ENCODE measurements around the gene PDGFB.

PDGFB gene

DNA sequence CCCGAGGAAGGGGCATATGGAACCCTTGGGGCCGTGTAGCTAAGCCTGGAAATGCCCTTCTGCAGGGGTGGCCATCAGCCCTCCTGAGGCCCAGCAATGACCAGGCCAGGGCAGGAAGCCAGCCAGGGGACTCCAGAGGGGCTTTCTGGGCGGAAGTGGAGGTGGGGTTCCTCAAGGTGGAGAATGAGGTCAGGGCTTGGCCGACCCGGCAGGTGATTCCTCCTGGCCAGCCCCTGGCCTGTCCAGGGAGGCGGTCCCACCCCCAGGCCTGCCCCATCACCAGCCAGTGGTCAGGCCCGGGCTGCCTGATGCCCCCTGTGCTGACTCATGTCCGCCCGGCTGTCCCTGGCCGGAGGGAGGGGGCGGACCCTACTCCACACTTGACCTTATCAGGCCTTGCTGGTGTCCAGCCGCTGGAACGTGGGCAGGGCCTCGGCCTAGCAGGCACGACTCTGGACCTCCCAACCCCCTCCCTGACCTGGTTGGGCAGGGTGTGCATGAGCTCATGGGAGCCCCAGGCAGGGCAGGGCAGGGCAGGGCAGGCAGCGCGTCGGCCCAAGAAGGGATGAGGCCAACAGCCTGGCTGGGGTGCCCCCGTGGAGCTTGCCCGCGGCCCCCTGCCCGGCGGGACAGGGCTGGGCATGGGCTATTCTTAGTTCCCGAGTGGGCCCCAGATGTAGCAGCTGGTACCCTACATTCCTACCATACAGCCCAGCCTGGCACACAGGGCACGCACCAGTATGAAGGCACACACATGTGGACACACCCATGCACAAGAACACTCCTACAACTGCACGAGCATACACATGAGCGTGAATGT is 38.8 kb upstream of the PDGFB start:
- Mint-ChIP-seq H3K4me1 (peaks cover 11% of the 10 kb centered on the region), H3K27me3 (peaks cover 6% of the 10 kb centered on the region), H3K27ac (no peak overlapping the region), H3K4me3 (no peak overlapping the region), H3K9me3 (peaks cover 2% of the 10 kb centered on the region), H3K36me3 (peaks cover 2% of the 10 kb centered on the region)
- ATAC-seq (ENCODE audit: low read depth): no peak
- no peak for DNase-seq (ENCODE audit: low spot score in 2 of 2)

- Mint-ChIP-seq H3K27me3 (peaks cover 6% of the 10 kb centered on the region), H3K4me1 (peaks cover 11% of the 10 kb centered on the region), H3K27ac (no peak overlapping the region)
Measured at GRCh38 chr22:39282645-39283321, 38.0 kb upstream of the PDGFB start.

GRCh38 chr22:39281126-39281525 is 36.3 kb upstream of the PDGFB start:
- H3K27me3 Mint-ChIP-seq: peaks cover 14% of the 10 kb centered on the region
- H3K4me3 Mint-ChIP-seq: no peak overlapping the region
- H3K27ac Mint-ChIP-seq: no peak overlapping the region
- H3K9me3 Mint-ChIP-seq: peaks cover 2% of the 10 kb centered on the region
- ATAC-seq (ENCODE audit: low read depth) (no peak), DNase-seq (ENCODE audit: low spot score in 2 of 2) (no peak)
- peaks cover 2% of the 10 kb centered on the region for H3K36me3 Mint-ChIP-seq
- H3K4me1 Mint-ChIP-seq: peaks cover 5% of the 10 kb centered on the region

More at GRCh38 chr22:39282645-39283321, 38.0 kb upstream of the PDGFB start:
- DNase-seq (ENCODE audit: low spot score in 2 of 2): no peak
- Mint-ChIP-seq H3K36me3 (peaks cover 2% of the 10 kb centered on the region), H3K4me3 (no peak overlapping the region), H3K9me3 (peaks cover 2% of the 10 kb centered on the region)
- ATAC-seq (ENCODE audit: low read depth): no peak

DNA sequence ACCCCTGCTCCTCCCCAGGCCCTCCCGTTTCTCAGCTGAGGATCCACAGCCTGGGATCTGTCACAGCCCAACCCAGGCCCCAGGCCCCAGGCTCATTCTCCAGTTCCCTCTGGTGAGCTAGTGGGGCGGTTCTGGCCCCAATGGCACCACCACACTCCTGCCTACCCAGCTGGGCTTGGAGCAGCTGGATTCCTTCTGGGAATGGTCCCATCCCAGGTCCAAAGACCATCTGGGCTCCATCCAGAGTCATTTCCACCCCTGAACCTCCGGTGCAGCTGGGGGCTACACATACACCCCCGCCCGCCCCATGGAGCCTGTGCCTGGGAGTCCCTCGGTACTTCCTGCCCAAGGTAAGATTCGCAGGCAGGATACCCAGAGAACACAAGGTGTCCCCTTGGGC is 35.5 kb upstream of the PDGFB start:
- no peak for DNase-seq (ENCODE audit: low spot score in 2 of 2)
- no peak overlapping the region for H3K27ac Mint-ChIP-seq
- H3K9me3 Mint-ChIP-seq: peaks cover 2% of the 10 kb centered on the region
- no peak for ATAC-seq (ENCODE audit: low read depth)
- H3K36me3 Mint-ChIP-seq: no peaks in the 10 kb centered on the region
- H3K27me3 Mint-ChIP-seq: peaks cover 18% of the 10 kb centered on the region
- peaks cover 5% of the 10 kb centered on the region for H3K4me1 Mint-ChIP-seq
- H3K4me3 Mint-ChIP-seq: no peak overlapping the region

DNA sequence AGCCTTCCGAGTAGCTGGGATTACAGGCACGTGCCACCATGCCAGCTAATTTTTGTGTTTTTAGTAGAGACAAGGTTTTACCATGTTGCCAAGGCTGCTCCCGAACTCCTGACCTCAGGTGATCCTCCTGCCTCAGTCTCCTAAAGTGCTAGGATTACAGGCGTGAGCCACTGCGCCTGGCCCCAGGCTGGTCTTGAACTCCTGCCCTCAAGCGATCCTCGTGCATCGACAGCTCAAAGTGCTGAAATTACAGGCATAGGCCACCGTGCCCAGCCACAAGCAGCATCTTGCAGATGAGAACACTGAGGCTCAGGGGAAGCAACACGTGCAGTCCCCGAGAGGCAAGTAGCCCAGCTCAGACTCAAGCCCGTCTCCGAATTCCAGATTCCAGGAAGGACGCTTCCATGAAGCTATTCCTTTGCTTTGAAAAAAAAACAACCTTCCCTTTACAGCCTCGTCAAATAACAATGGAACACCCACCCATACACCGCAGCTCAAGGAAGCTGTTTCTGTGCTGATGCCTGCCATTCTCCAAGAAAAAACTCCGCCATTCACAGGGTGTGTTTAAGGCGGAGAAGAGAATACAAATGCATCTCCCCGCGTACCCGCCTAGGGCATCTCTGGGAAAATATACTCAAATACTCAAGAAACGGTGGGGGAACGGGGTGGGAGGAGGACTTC is 34.5 kb upstream of the PDGFB start:
- ATAC-seq (ENCODE audit: low read depth): no peak

GRCh38 chr22:39278040-39278439 is 33.3 kb upstream of the PDGFB start:
- Mint-ChIP-seq H3K27me3 (peaks cover 14% of the 10 kb centered on the region), H3K27ac (no peak overlapping the region), H3K4me3 (no peak overlapping the region), H3K36me3 (no peaks in the 10 kb centered on the region), H3K9me3 (no peaks in the 10 kb centered on the region), H3K4me1 (peaks cover 5% of the 10 kb centered on the region)
- DNase-seq (ENCODE audit: low spot score in 2 of 2) (no peak), ATAC-seq (ENCODE audit: low read depth) (no peak)

More for the DNA sequence above, 34.5 kb upstream of the PDGFB start:
- Mint-ChIP-seq H3K9me3 (no peaks in the 10 kb centered on the region), H3K4me3 (no peak overlapping the region), H3K27ac (no peak overlapping the region), H3K27me3 (peaks cover 18% of the 10 kb centered on the region), H3K36me3 (no peaks in the 10 kb centered on the region), H3K4me1 (peaks cover 5% of the 10 kb centered on the region)
- no peak for DNase-seq (ENCODE audit: low spot score in 2 of 2)

DNA sequence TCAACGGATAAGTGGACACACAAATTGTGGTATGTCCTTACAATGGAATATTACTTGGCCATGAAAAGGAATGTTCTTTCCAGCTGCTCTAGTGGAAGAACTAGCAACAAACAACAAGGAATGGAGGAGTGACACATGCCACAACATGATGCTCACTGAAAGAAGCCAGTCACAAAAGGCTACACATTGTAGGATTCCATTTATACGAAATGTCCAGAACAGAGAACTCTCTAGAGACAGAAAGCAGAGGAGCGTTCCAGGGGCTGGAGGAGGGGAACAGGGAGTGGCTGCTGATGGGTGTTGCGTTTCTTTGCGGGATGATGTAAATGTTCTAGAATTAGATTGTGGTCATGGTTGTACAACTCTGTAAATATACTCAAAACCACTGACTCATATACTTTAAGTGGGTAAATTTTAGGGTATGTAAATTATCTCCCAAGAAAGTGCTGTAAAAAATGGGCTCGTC is 32.4 kb upstream of the PDGFB start:
- H3K9me3 Mint-ChIP-seq: no peaks in the 10 kb centered on the region

DNA sequence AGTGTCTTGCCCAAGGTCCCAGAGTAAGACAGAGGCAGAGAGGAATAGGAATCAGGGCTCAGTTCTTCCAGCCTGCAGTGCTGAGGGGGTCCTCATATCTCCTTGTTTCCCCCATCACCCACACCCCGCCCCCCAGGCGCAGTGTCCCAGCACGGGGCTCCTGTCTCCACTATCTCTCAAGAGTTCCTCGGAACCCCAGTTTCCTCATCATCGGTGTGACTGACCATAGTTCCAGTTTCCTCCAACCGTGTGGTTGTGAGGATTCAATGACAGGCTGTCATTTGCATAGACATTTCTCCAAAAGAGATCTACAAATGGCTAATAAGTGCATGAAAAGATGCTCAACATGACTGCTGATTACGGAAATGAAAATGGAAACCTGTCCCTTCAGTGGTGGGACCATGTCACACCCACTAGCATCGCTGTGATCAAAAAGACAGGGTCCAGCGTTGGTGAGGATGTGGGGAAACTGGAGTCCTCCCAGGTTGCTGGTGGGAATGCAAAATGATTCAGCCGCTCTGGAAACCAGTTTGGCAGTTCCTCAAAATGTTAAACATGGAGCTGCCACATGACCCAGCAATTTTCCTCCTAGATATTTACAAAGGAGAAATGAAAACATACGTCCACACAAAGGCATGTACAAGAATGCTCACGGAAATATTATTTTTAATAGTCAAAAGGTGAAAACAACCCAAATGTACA is 31.8 kb upstream of the PDGFB start:
- H3K9me3 Mint-ChIP-seq: no peaks in the 10 kb centered on the region
- H3K4me3 Mint-ChIP-seq: no peak overlapping the region
- no peaks in the 10 kb centered on the region for H3K36me3 Mint-ChIP-seq
- no peak for DNase-seq (ENCODE audit: low spot score in 2 of 2)
- H3K4me1 Mint-ChIP-seq: peaks cover 5% of the 10 kb centered on the region
- H3K27ac Mint-ChIP-seq: no peak overlapping the region
- H3K27me3 Mint-ChIP-seq: peaks cover 14% of the 10 kb centered on the region
- no peak for ATAC-seq (ENCODE audit: low read depth)

More for the DNA sequence above, 32.4 kb upstream of the PDGFB start:
- Mint-ChIP-seq H3K27me3 (peaks cover 14% of the 10 kb centered on the region), H3K27ac (no peak overlapping the region), H3K4me3 (no peak overlapping the region), H3K4me1 (peaks cover 5% of the 10 kb centered on the region), H3K36me3 (no peaks in the 10 kb centered on the region)
- ATAC-seq (ENCODE audit: low read depth): no peak
- DNase-seq (ENCODE audit: low spot score in 2 of 2): no peak

DNA sequence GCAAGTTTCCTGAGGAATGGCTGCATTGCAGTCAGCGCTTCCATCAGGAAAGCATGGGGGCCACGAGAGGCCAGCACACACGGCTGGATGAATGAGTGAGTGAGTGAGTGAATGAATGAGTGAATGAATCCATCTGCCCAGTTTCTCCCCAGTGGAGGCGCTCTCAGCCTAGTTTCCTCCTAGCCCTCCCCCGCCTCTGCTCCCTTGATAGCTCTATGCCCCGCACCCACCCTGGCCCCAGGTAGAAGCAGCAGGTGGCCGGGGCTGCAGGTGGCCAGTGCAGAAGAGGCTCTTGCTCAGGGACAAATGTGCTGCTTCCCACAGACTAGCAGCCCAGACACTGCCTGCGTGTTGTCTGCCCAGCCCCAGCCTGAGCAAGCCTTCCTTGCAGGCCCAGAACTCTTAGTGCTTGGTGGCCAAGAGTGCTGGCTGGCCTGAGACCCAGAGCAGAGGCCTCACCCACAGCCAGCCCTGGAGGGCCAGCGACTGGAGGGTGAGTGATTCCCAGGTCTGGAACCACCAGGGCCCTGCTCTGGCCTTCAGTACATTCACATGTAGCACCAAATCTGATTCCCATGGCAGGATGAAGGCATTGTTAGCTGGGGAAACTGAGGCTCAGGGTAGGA is 31.1 kb upstream of the PDGFB start:
- no peak for DNase-seq (ENCODE audit: low spot score in 2 of 2)
- Mint-ChIP-seq H3K4me3 (no peak overlapping the region), H3K27ac (no peak overlapping the region), H3K36me3 (peaks cover 1% of the 10 kb centered on the region), H3K27me3 (peaks cover 12% of the 10 kb centered on the region), H3K9me3 (no peaks in the 10 kb centered on the region), H3K4me1 (peaks cover 5% of the 10 kb centered on the region)
- no peak for ATAC-seq (ENCODE audit: low read depth)

- no peak overlapping the region for H3K27ac Mint-ChIP-seq
- H3K4me1 Mint-ChIP-seq: peaks cover 5% of the 10 kb centered on the region
- no peak overlapping the region for H3K4me3 Mint-ChIP-seq
- H3K9me3 Mint-ChIP-seq: no peaks in the 10 kb centered on the region
- ATAC-seq (ENCODE audit: low read depth) (no peak), DNase-seq (ENCODE audit: low spot score in 2 of 2) (no peak)
- peaks cover 12% of the 10 kb centered on the region for H3K27me3 Mint-ChIP-seq
- peaks cover 1% of the 10 kb centered on the region for H3K36me3 Mint-ChIP-seq
Measured at GRCh38 chr22:39273950-39274887, 29.4 kb upstream of the PDGFB start.

- Mint-ChIP-seq H3K36me3 (peaks cover 1% of the 10 kb centered on the region), H3K4me1 (peaks cover 2% of the 10 kb centered on the region), H3K4me3 (no peak overlapping the region), H3K27me3 (peaks cover 2% of the 10 kb centered on the region), H3K27ac (no peak overlapping the region), H3K9me3 (no peaks in the 10 kb centered on the region)
- ATAC-seq (ENCODE audit: low read depth): no peak
- DNase-seq (ENCODE audit: low spot score in 2 of 2): no peak
Measured at GRCh38 chr22:39270792-39271191, 26.0 kb upstream of the PDGFB start.

- H3K27ac Mint-ChIP-seq: no peak overlapping the region
- DNase-seq (ENCODE audit: low spot score in 2 of 2) (no peak), ATAC-seq (ENCODE audit: low read depth) (no peak)
- H3K4me1 Mint-ChIP-seq: peaks cover 2% of the 10 kb centered on the region
- H3K4me3 Mint-ChIP-seq: no peak overlapping the region
- no peaks in the 10 kb centered on the region for H3K27me3 Mint-ChIP-seq
- no peaks in the 10 kb centered on the region for H3K9me3 Mint-ChIP-seq
- H3K36me3 Mint-ChIP-seq: peaks cover 1% of the 10 kb centered on the region
Measured at GRCh38 chr22:39270280-39270679, 25.5 kb upstream of the PDGFB start.
